ENCODE results near the gene LCN9.

LCN9 gene

GRCh38 chr9:135683401-135684034 is 20.4 kb downstream of the LCN9 start:
- TF ChIP-seq CTCF (conservative IDR thresholded peaks at IDR 0.05; ENCODE audit: low read length): no peak
- H3K4me3 ChIP-seq (ENCODE audit: low read length): no peak overlapping the region
- DNase-seq (ENCODE audit: low read depth): no peak

- DNase-seq (ENCODE audit: low read depth): no peak
- H3K4me3 ChIP-seq (ENCODE audit: low read length): no peak overlapping the region
- no peak for TF ChIP-seq CTCF (conservative IDR thresholded peaks at IDR 0.05; ENCODE audit: low read length)
Measured at GRCh38 chr9:135684691-135685090, 21.6 kb downstream of the LCN9 start.

GRCh38 chr9:135687216-135687615 is 24.1 kb downstream of the LCN9 start:
- DNase-seq (ENCODE audit: low read depth): no peak
- no peak for TF ChIP-seq CTCF (conservative IDR thresholded peaks at IDR 0.05; ENCODE audit: low read length)
- no peak overlapping the region for H3K4me3 ChIP-seq (ENCODE audit: low read length)

- TF ChIP-seq CTCF (conservative IDR thresholded peaks at IDR 0.05; ENCODE audit: low read length): no peak
- no peak overlapping the region for H3K4me3 ChIP-seq (ENCODE audit: low read length)
- no peak for DNase-seq (ENCODE audit: low read depth)
Measured at GRCh38 chr9:135689011-135689410, 25.9 kb downstream of the LCN9 start.

GRCh38 chr9:135690836-135691570 is 27.9 kb downstream of the LCN9 start:
- DNase-seq (ENCODE audit: low read depth): no peak
- no peak for TF ChIP-seq CTCF (conservative IDR thresholded peaks at IDR 0.05; ENCODE audit: low read length)
- no peak overlapping the region for H3K4me3 ChIP-seq (ENCODE audit: low read length)

GRCh38 chr9:135692410-135692809 is 29.3 kb downstream of the LCN9 start:
- TF ChIP-seq CTCF (conservative IDR thresholded peaks at IDR 0.05; ENCODE audit: low read length): no peak
- DNase-seq (ENCODE audit: low read depth): no peak
- no peak overlapping the region for H3K4me3 ChIP-seq (ENCODE audit: low read length)

- DNase-seq (ENCODE audit: low read depth): no peak
- no peak for TF ChIP-seq CTCF (conservative IDR thresholded peaks at IDR 0.05; ENCODE audit: low read length)
- no peak overlapping the region for H3K4me3 ChIP-seq (ENCODE audit: low read length)
Measured at GRCh38 chr9:135693265-135693664, 30.2 kb downstream of the LCN9 start.
